Activated CD8-positive, alpha-beta memory T cell treated with anti-CD3 and anti-CD28 coated beads for 48 hours (primary cell): ENCODE data around the gene PHLDB2.
"Not testable (repeated sequence)": the region's sequence is repeated elsewhere in the genome, so short reads cannot be mapped to it uniquely, and the experiment has no call there.

Experiments
- DNase-seq, 3 experiments: peaks; one replicate each; pipeline ENCODE4 v3.0.0-alpha.2; 2020; ENCODE audit warnings: low read depth in 2 of 3, low spot score in 2 of 3

PHLDB2 gene

GRCh38 chr3:111859061-111859973 lies at the start of gene PHLDB2:
Gene PHLDB2, plus strand, starts transcription at chr3:111859265. Its CDS starts 24,813 bp downstream, at chr3:111884078.
- DNase-seq: peak; percentile 25 to 32 (median 25)

- no peak for DNase-seq
Observed at GRCh38 chr3:111810909-111811308, 48.2 kb upstream of the PHLDB2 start.

GRCh38 chr3:111811811-111812210 lies 47.3 kb upstream of the PHLDB2 start:
- no peak for DNase-seq

GRCh38 chr3:111812701-111813100 lies 46.4 kb upstream of the PHLDB2 start:
- DNase-seq: no peak

- no peak for DNase-seq
Observed at GRCh38 chr3:111813441-111813840, 45.6 kb upstream of the PHLDB2 start.

- DNase-seq: no peak
Observed at GRCh38 chr3:111813979-111814378, 45.1 kb upstream of the PHLDB2 start.

GRCh38 chr3:111816771-111817170 lies 42.3 kb upstream of the PHLDB2 start:
- DNase-seq: not testable (repeated sequence)

- no peak for DNase-seq
Observed at GRCh38 chr3:111819927-111820326, 39.1 kb upstream of the PHLDB2 start.

GRCh38 chr3:111820651-111821050 lies 38.4 kb upstream of the PHLDB2 start:
- DNase-seq: no peak

GRCh38 chr3:111821891-111822290 lies 37.2 kb upstream of the PHLDB2 start:
- DNase-seq: no peak

- no peak for DNase-seq
Observed at GRCh38 chr3:111822804-111823203, 36.3 kb upstream of the PHLDB2 start.

- no peak for DNase-seq
Observed at GRCh38 chr3:111823341-111823855, 35.7 kb upstream of the PHLDB2 start.

GRCh38 chr3:111824351-111824750 lies 34.7 kb upstream of the PHLDB2 start:
- no peak for DNase-seq

GRCh38 chr3:111827871-111828270 lies 31.2 kb upstream of the PHLDB2 start:
- no peak for DNase-seq

GRCh38 chr3:111828530-111828929 lies 30.5 kb upstream of the PHLDB2 start:
- DNase-seq: no peak

- no peak for DNase-seq
Observed at GRCh38 chr3:111829023-111829422, 30.0 kb upstream of the PHLDB2 start.

- no peak for DNase-seq
Observed at GRCh38 chr3:111831840-111832239, 27.2 kb upstream of the PHLDB2 start.

- DNase-seq: no peak
Observed at GRCh38 chr3:111837112-111837511, 22.0 kb upstream of the PHLDB2 start.

GRCh38 chr3:111838133-111838532 lies 20.9 kb upstream of the PHLDB2 start:
- DNase-seq: no peak

GRCh38 chr3:111846039-111846438 lies 13.0 kb upstream of the PHLDB2 start:
- no peak for DNase-seq

- DNase-seq: no peak
Observed at GRCh38 chr3:111846717-111847116, 12.3 kb upstream of the PHLDB2 start.

- no peak for DNase-seq
Observed at GRCh38 chr3:111848283-111848682, 10.8 kb upstream of the PHLDB2 start.

- DNase-seq: no peak
Observed at GRCh38 chr3:111848778-111849177, 10.3 kb upstream of the PHLDB2 start.
